LNCaP clone FGC (cell line): Measurements from ENCODE around the gene FRAT1.
A peak's percentile ranks its signal among the peaks of the same experiment; 100 is the strongest.

Experiments used
- DNase-seq: peaks from one replicate; pipeline ENCODE4 v3.0.0-alpha.2; 2011; ENCODE audit warnings: low read depth
- H3K4me3 ChIP-seq: 2 replicates; pipeline ENCODE4 v1.5.1; 2011; ENCODE audit warnings: mild to moderate bottlenecking, low read depth, low read length, control low read depth
- CTCF ChIP-seq: IDR thresholded peaks from 2 replicates; pipeline ENCODE4 v1.5.1; 2012; ENCODE audit warnings: mild to moderate bottlenecking; ENCODE audit not compliant: control insufficient read depth, insufficient read depth; ENCODE audit errors: extremely low read depth

Gene FRAT1

DNA sequence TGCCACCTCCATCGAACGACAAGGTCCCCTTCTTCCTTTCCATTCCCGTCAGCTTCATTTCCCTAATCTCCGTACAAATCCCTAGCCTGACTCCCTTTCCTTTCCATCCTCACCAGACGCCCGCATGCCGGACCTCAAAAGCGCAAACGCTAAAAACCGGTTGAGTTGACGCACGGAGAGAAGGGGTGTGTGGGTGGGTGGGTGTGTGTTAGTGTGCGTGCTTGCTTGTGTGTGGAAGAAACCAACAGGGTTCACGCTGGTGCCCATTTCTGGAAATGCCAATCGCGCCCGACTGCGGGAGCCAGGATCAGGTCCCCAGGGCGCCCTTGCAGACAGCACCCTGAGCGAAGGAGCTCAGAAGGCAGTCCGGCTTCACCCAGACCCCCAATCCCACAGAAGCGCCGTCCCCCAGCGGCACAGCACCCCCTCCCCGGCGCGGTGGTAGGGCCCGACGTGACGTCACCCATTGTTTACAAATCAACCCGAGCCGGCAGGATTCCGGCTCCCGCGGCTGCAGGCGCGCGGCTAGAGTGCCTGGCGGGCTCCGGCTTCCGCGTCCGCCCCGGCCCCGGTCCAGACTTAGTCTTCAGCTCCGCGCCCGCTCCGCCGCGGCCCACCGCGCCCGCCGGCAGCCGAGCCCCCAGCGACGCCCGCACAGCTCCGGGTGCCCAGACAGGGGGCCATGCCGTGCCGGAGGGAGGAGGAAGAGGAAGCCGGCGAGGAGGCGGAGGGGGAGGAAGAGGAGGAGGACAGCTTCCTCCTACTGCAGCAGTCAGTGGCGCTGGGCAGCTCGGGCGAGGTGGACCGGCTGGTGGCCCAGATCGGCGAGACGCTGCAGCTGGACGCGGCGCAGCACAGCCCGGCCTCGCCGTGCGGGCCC, at the start of gene FRAT1:
FRAT1 (plus strand) TSS at position 500 of the 880 bp plus-strand sequence; CDS start at position 683, 183 bp downstream.
- TF ChIP-seq CTCF: no peak
- peak within 1 kb of the TSS; percentile 58 for H3K4me3 ChIP-seq
- peak; percentile 83 for DNase-seq

GRCh38 chr10:97270523-97271154, 48.4 kb upstream of the FRAT1 start:
- no peak overlapping the region for H3K4me3 ChIP-seq
- TF ChIP-seq CTCF: no peak
- no peak for DNase-seq

GRCh38 chr10:97273700-97274099, 45.4 kb upstream of the FRAT1 start:
- no peak overlapping the region for H3K4me3 ChIP-seq
- DNase-seq: no peak
- TF ChIP-seq CTCF: no peak

DNA sequence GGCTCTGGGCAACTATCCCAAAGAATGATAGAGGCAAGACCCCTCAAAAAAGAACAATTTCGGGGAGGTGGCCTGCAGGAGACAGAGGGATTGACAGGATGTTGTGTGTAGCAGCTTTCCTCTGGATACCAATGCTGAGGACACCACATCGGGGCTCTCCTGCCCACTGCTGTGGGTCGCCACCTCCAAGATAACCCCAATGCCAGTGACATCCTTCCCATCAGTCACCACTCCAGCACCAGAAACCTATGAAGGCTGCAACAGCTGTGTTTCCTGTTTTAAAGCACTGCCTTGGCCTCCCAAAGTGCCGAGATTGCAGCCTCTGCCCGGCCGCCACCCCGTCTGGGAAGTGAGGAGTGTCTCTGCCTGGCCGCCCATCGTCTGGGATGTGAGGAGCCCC, 44.2 kb upstream of the FRAT1 start:
- TF ChIP-seq CTCF: no peak
- no peak for DNase-seq
- H3K4me3 ChIP-seq: no peak overlapping the region

- H3K4me3 ChIP-seq: no peak overlapping the region
- no peak for DNase-seq
- TF ChIP-seq CTCF: no peak
Measured at GRCh38 chr10:97277551-97277950, 41.5 kb upstream of the FRAT1 start.

DNA sequence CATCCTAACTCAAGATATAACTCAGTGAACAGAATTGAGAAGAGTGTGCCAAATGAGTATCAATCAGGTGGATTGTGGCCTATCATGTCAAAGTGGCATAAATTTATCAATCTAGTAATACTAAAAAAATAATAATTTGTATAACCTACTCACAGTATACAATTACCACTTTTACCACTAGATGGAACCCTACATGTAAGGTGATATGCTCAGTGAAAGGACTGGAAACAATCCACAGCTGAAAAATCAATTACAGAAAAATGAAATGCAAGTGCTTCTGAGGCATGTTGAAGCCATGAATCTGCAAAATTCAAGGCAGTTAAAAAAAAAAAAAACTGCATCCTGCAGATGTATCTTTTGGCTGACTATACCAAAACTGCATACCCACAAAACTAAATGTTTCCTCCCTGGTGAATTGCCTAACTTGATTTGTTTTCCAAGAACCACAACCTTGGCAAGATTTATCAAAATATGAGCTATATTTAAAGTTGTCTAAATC, 40.5 kb upstream of the FRAT1 start:
- H3K4me3 ChIP-seq: no peak overlapping the region

More for the DNA sequence above, 40.5 kb upstream of the FRAT1 start:
- peak; percentile 49 for DNase-seq
- peak; percentile 65 for TF ChIP-seq CTCF
